OCI-LY3 (cell line): Measurements from ENCODE around the gene ZNF391.

Source experiments
- H2AFZ ChIP-seq: fragments of 200-600, 300-600 bp; shearing (Covaris generic); 2 replicates; pipeline ENCODE4 v1.6.0; 2014; ENCODE audit warnings: antibody characterized with exemption, low read depth, low read length
- H3K27ac ChIP-seq: fragments of 200-600, 300-600 bp; sonication (generic); 2 replicates; pipeline ENCODE4 v1.5.1; 2014; ENCODE audit warnings: mild to moderate bottlenecking, low read length, moderate library complexity, mixed read lengths
- H3K27me3 ChIP-seq: fragments of 200-600, 300-600 bp; sonication (generic); 2 replicates; pipeline ENCODE4 v1.6.1; 2014; ENCODE audit warnings: low read depth, low read length, mixed read lengths
- H3K36me3 ChIP-seq: fragments of 200-600, 300-600 bp; sonication (generic); replicated peaks from 2 replicates; pipeline ENCODE3; 2014; ENCODE audit warnings: low read depth, low read length, mixed read lengths
- H3K4me1 ChIP-seq: fragments of 300-600, 200-600 bp; sonication (generic); 2 replicates; pipeline ENCODE4 v1.6.1; 2014; ENCODE audit warnings: low read length, mixed read lengths
- H3K4me2 ChIP-seq: fragments of 200-600, 300-600 bp; sonication (generic); 2 replicates; pipeline ENCODE4 v1.6.1; 2014; ENCODE audit warnings: low read length, mixed read lengths
- H3K4me3 ChIP-seq: fragments of 300-600, 200-600 bp; sonication (generic); 2 replicates; pipeline ENCODE4 v1.5.1; 2014; ENCODE audit warnings: antibody characterized with exemption, mild to moderate bottlenecking, low read length, moderate library complexity
- H3K79me2 ChIP-seq: fragments of 300-600, 200-600 bp; shearing (Covaris generic); 2 replicates; pipeline ENCODE4 v1.6.1; 2014; ENCODE audit warnings: mild to moderate bottlenecking, low read length, mixed read lengths
- H3K9ac ChIP-seq: fragments of 300-600, 200-600 bp; shearing (Covaris generic); 2 replicates; pipeline ENCODE4 v1.6.0; 2014; ENCODE audit warnings: mild to moderate bottlenecking, low read length, moderate library complexity
- H3K9me3 ChIP-seq: fragments of 200-600, 300-600 bp; shearing (Covaris generic); 2 replicates; pipeline ENCODE4 v1.6.1; 2014; ENCODE audit warnings: low read length, mixed read lengths; ENCODE audit not compliant: insufficient read depth
- H4K20me1 ChIP-seq: fragments of 200-600, 300-600 bp; sonication (generic); 2 replicates; pipeline ENCODE4 v1.6.1; 2016; ENCODE audit warnings: low read length, mixed read lengths; ENCODE audit not compliant: insufficient read depth
- CTCF ChIP-seq: fragments of 200-600, 300-600 bp; sonication (generic); IDR thresholded peaks from 2 replicates; pipeline ENCODE4 v1.5.1; 2014; ENCODE audit warnings: antibody characterized with exemption, low read length, low read depth
- EZH2phosphoT487 ChIP-seq: fragments of 200-600 bp; shearing (Covaris generic); IDR thresholded peaks from 2 replicates; pipeline ENCODE4 v1.6.1; 2018; ENCODE audit warnings: antibody characterized with exemption, mixed run types, low read depth

ZNF391 gene

GRCh38 chr6:27400877-27401642 is 12.5 kb downstream of the ZNF391 start:
- H3K27me3 ChIP-seq, result no peaks in the 10 kb centered on the region
- H4K20me1 ChIP-seq, result no peaks in the 10 kb centered on the region
- TF ChIP-seq CTCF (no peak), EZH2phosphoT487 (no peak)
- H3K27ac ChIP-seq, result no peak overlapping the region
- no peaks in the 10 kb centered on the region for H3K79me2 ChIP-seq
- H3K9ac ChIP-seq, result no peak overlapping the region
- H3K4me2 ChIP-seq, result no peak overlapping the region
- no peaks in the 10 kb centered on the region for H3K4me1 ChIP-seq
- peaks cover 17% of the 10 kb centered on the region for H3K36me3 ChIP-seq
- H2AFZ ChIP-seq, result no peak overlapping the region
- no peak overlapping the region for H3K4me3 ChIP-seq
- H3K9me3 ChIP-seq, result no peaks in the 10 kb centered on the region

DNA sequence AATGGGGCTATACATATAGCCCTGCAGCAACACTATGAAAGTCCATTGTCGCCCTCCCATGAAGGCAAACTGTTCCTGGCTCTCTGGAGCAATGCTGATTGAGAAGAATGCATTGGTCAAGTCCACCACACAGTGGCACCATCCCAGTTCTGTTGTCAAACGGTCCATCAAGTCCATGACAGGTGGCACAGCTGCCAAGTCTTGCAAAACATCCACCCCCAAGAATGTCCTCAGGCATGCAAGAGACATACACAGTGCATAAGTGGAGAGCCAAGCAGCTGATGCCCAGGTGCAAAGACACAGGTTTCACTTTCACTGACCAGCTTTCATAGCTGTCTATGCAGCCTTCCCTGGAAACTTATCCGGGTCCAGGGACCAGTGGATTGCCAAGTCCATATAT is 17.5 kb downstream of the ZNF391 start:
- no peaks in the 10 kb centered on the region for H4K20me1 ChIP-seq
- no peaks in the 10 kb centered on the region for H3K4me1 ChIP-seq
- no peak overlapping the region for H2AFZ ChIP-seq
- peaks cover under 1% of the 10 kb centered on the region for H3K36me3 ChIP-seq
- H3K27me3 ChIP-seq, result no peaks in the 10 kb centered on the region
- no peak overlapping the region for H3K4me2 ChIP-seq
- no peak for TF ChIP-seq CTCF
- no peak for TF ChIP-seq EZH2phosphoT487
- H3K9ac ChIP-seq, result no peak overlapping the region
- H3K27ac ChIP-seq, result no peak overlapping the region
- no peaks in the 10 kb centered on the region for H3K79me2 ChIP-seq
- no peak overlapping the region for H3K4me3 ChIP-seq
- no peaks in the 10 kb centered on the region for H3K9me3 ChIP-seq

GRCh38 chr6:27407153-27407814 is 18.7 kb downstream of the ZNF391 start:
- no peaks in the 10 kb centered on the region for H4K20me1 ChIP-seq
- H3K36me3 ChIP-seq, result no peaks in the 10 kb centered on the region
- H2AFZ ChIP-seq, result no peak overlapping the region
- no peaks in the 10 kb centered on the region for H3K79me2 ChIP-seq
- no peak overlapping the region for H3K4me3 ChIP-seq
- no peaks in the 10 kb centered on the region for H3K4me1 ChIP-seq
- TF ChIP-seq CTCF (no peak), EZH2phosphoT487 (no peak)
- H3K4me2 ChIP-seq, result no peak overlapping the region
- no peaks in the 10 kb centered on the region for H3K9me3 ChIP-seq
- no peaks in the 10 kb centered on the region for H3K27me3 ChIP-seq
- H3K27ac ChIP-seq, result no peak overlapping the region
- H3K9ac ChIP-seq, result no peak overlapping the region

DNA sequence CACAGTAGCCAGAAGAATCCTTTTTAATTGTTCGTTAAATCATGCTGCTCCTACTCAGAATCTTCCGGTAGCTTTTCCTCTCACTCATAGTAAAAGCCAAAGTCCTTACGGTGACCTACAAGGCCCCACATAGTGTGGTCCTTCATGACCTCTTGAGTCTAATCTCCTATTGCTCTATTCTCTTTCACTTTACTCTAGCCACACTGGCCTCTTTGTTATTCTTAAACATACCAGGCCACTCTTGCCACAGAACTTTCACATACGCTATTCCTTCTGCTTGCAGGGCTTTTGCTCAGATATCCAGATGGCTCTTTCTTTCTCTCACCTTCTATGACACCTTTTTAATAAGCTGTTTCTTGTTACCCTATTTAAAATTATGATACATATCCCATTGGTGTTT is 25.7 kb downstream of the ZNF391 start:
- Histone ChIP-seq H2AFZ (no peak overlapping the region), H3K4me3 (no peak overlapping the region), H3K27me3 (no peaks in the 10 kb centered on the region), H4K20me1 (no peaks in the 10 kb centered on the region), H3K9ac (no peak overlapping the region), H3K36me3 (no peaks in the 10 kb centered on the region), H3K27ac (no peak overlapping the region), H3K79me2 (no peaks in the 10 kb centered on the region), H3K4me1 (no peaks in the 10 kb centered on the region), H3K9me3 (no peaks in the 10 kb centered on the region), H3K4me2 (no peak overlapping the region)
- TF ChIP-seq EZH2phosphoT487 (no peak), CTCF (no peak)
